ENCODE data around the gene CCL1. TPM values are rescaled to one million over a fixed set of nuclear protein-coding genes. Genes with fewer than 3 reads are reported as not detected.

Gene CCL1
- total and polyA plus RNA-seq, 4 donors, result not detected

GRCh38 chr17:34318474-34318873 lies 44.6 kb downstream of the CCL1 start (continued):
- TF ChIP-seq ZBTB33 (IDR thresholded peaks at IDR 0.05), result no peak
- no peak for TF ChIP-seq TAF1 (conservative IDR thresholded peaks at IDR 0.05)
- TF ChIP-seq YY1 (IDR thresholded peaks at IDR 0.05), result no peak
- TF ChIP-seq JUND (IDR thresholded peaks at IDR 0.05), result no peak
- no peak for TF ChIP-seq RXRA (IDR thresholded peaks at IDR 0.05)
- TF ChIP-seq GABPA (IDR thresholded peaks at IDR 0.05 in 1 of 2, conservative IDR thresholded peaks at IDR 0.05 in 1 of 2), result no peak
- TF ChIP-seq EGR1 (IDR thresholded peaks at IDR 0.05; ENCODE audit: low read depth in 2 of 2), result no peak

GRCh38 chr17:34314279-34314678 lies 48.8 kb downstream of the CCL1 start:
- no peaks in the 10 kb centered on the region for H3K4me1 ChIP-seq (ENCODE audit: control insufficient read depth in 4 of 4, insufficient read depth in 4 of 4, low read length in 3 of 4)
- H3K9me3 ChIP-seq (ENCODE audit: control insufficient read depth in 4 of 4, low read length in 3 of 4), result no peaks in the 10 kb centered on the region
- no peak overlapping the region for H3K9ac ChIP-seq (ENCODE audit: low read depth in 1 of 2, low read length in 2 of 2)
- peak overlapping the region in 1 of 2 donors; percentile 38 for H3K27ac ChIP-seq (ENCODE audit: low read depth in 1 of 2, low read length in 2 of 2)
- 36% methylated on average over 4 of the region's 4 CpGs for WGBS
- H3K4me3 ChIP-seq (ENCODE audit: low read depth in 1 of 3, low read length in 3 of 3), result no peak overlapping the region
- DNase-seq (ENCODE audit: low spot score), result no peak
- peaks cover 0 to 7% (median 1%) of the 10 kb centered on the region in 4 donors for H3K27me3 ChIP-seq (ENCODE audit: control insufficient read depth in 4 of 4, insufficient read depth in 4 of 4, low read length in 3 of 4)
- TF ChIP-seq NR2F2 (IDR thresholded peaks at IDR 0.05) (peak; percentile 71), GABPA (IDR thresholded peaks at IDR 0.05 in 1 of 2, conservative IDR thresholded peaks at IDR 0.05 in 1 of 2) (no peak), CTCF (IDR thresholded peaks at IDR 0.05; ENCODE audit: low read depth, low read length, missing input control) (no peak), EGR1 (IDR thresholded peaks at IDR 0.05; ENCODE audit: low read depth in 2 of 2) (no peak), FOXA2 (IDR thresholded peaks at IDR 0.05) (no peak), REST (IDR thresholded peaks at IDR 0.05) (no peak), ATF3 (IDR thresholded peaks at IDR 0.05) (no peak)
- no peaks in the 10 kb centered on the region for H3K36me3 ChIP-seq (ENCODE audit: control insufficient read depth in 4 of 4, insufficient read depth in 3 of 4, low read depth in 1 of 4, low read length in 3 of 4)

- Histone ChIP-seq H3K27ac (ENCODE audit: low read depth in 1 of 2, low read length in 2 of 2) (no peak overlapping the region), H3K4me3 (ENCODE audit: low read depth in 1 of 3, low read length in 3 of 3) (no peak overlapping the region), H3K36me3 (ENCODE audit: control insufficient read depth in 4 of 4, insufficient read depth in 3 of 4, low read depth in 1 of 4, low read length in 3 of 4) (no peaks in the 10 kb centered on the region), H3K9me3 (ENCODE audit: control insufficient read depth in 4 of 4, low read length in 3 of 4) (no peaks in the 10 kb centered on the region), H3K4me1 (ENCODE audit: control insufficient read depth in 4 of 4, insufficient read depth in 4 of 4, low read length in 3 of 4) (no peaks in the 10 kb centered on the region), H3K27me3 (ENCODE audit: control insufficient read depth in 4 of 4, insufficient read depth in 4 of 4, low read length in 3 of 4) (peaks cover 0 to 7% (median 1%) of the 10 kb centered on the region in 4 donors), H3K9ac (ENCODE audit: low read depth in 1 of 2, low read length in 2 of 2) (no peak overlapping the region)
- no peak for DNase-seq (ENCODE audit: low spot score)
- TF ChIP-seq HNF4G (IDR thresholded peaks at IDR 0.05), result no peak
- TF ChIP-seq SP1 (IDR thresholded peaks at IDR 0.05), result no peak
- TF ChIP-seq HNF4A (conservative IDR thresholded peaks at IDR 0.05), result no peak
- WGBS, result 85% methylated on average over 4 of the region's 4 CpGs
Observed at GRCh38 chr17:34313164-34313563, 49.9 kb downstream of the CCL1 start.
